HPDE6-E6E7 (cell line): ENCODE measurements around the gene CEP20.
"Not testable (repeated sequence)": the region's sequence is repeated elsewhere in the genome, so short reads cannot be mapped to it uniquely, and the experiment has no call there.

Source experiments
- DNase-seq: peaks from one replicate; pipeline ENCODE4 v3.0.0; 2011; ENCODE audit warnings: missing footprints; ENCODE audit errors: extremely low spot score

The CEP20 gene

GRCh38 chr16:15888072-15888976, at the start of gene CEP20:
TSS of gene CEP20 (minus strand) at chr16:15888603. CDS start at chr16:15888585, 18 bp downstream.
- peak; percentile 100 for DNase-seq

DNA sequence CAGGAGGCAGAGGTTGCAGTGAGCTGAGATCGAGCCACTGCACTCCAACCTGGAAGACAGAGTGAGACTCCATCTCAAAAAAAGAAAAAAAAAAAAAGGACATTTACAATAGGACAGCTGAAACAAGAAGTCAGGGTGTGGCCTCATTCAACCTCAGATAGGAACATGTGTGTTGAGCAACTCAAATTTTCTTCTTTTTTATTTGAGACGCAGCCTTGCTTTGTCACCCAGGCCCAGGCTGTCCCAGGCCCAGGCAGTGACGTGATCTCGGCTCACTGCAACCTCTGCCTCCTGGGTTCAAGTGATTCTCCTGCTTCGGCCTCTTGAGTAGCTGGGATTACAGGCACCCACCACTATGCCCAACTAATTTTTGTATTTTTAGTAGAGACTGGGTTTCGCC, 48.4 kb upstream of the CEP20 start:
- DNase-seq = not testable (repeated sequence)

- DNase-seq = no peak
These were observed 46.6 kb upstream of the CEP20 start for GRCh38 chr16:15934991-15935390.

GRCh38 chr16:15933781-15934180, 45.4 kb upstream of the CEP20 start:
- no peak for DNase-seq

GRCh38 chr16:15932939-15933338, 44.5 kb upstream of the CEP20 start:
- no peak for DNase-seq

DNA sequence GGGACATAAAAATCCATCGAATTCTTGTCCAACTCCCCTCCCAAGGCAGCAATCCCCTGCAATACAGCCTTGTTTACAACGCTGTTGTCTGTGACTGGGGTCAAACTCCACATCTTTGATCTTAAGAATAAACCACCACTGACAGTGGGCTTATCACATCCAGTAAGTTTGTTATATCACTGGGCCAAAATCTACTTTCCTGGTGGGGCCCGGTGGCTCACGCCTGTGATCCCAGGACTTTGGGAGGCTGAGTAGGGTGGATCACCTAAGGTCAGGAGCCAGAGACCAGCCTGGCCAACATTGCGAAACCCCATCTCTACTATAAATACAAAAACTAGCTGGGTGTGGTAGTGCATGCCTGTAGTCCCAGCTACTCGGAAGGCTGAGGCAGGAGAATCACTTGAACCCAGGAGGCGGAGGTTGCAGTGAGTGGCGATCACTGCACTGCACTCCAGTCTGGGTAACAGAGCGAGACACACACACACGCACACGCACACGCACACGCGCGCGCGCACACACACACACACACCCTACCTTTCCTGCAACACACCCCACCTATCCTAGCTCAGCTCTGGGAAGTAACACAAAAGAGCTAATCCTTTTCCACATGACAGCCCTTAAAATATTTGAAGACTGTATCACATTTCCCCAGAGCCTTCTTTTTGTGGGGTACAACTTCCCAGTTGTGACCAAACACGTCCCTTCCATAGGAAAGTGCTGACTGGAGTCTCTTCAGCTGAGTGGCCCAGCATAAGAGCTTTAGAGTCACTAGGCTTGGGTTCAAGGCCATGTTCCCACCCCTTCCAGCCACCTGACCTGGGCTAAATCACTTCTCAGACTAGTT, 40.1 kb upstream of the CEP20 start:
- DNase-seq = no peak

GRCh38 chr16:15925631-15926030, 37.2 kb upstream of the CEP20 start:
- DNase-seq = no peak

DNA sequence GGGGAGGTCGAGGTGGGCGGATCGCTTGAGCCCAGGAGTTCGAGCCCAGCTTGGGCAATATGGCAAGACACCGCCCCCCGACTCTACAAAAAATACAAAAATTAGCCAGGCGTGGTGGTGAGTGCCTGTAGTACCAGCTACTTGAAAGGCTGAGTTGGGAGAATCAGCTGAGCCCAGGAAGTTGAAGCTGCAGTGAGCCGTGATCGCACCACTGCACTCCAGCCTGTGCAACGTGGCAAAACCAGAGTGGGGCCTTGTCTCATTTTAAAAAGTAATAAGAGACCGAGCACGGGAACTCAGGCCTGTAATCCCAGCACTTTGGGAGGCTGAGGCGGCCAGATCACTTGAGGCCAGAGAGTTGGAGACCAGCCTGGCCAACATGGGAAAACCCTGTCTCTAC, 36.6 kb upstream of the CEP20 start:
- no peak for DNase-seq

- DNase-seq = no peak
These were observed 30.9 kb upstream of the CEP20 start for GRCh38 chr16:15919331-15919730.

DNA sequence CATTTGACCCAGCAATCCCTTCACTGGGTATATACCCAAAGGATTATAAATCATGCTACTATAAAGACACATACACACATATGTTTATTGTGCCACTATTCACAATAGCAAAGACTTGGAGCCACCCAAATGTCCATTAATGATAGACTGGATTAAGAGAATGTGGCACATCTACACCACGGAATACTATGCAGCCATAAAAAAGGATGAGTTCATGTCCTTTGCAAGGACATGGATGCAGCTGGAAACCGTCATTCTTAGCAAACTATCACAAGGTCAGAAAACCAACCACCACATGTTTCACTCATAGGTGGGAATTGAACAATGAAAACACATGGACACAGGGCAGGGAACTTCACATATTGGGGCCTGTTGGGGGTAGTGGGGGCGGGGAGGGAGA, 29.9 kb upstream of the CEP20 start:
- DNase-seq = not testable (repeated sequence)

- no peak for DNase-seq
These were observed 27.9 kb upstream of the CEP20 start for GRCh38 chr16:15916323-15916722.

DNA sequence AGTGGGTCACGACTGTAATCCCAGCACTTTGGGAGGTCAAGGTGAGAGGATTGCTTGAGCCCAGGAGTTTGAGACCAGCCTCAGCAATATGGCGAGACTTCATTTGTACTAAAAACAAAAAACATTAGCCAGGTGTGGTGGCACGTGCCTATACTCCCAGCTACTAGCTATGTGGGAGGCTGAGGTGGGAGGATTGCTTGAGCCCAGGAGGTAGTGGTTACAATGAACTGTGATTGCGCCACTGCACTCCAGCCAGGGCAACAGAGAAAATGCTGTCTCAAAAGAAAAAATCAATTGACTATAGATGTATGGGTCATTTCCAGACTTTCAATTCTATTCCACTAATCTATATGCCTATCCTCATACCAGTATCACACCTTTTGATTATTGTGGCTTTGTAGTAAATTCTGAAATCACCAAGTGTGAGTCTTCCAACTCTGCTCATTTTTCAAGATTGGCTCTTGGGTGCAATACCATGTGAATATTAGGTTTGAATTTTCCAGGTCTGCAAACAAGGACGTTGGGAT, 27.2 kb upstream of the CEP20 start:
- no peak for DNase-seq

- no peak for DNase-seq
These were observed 24.8 kb upstream of the CEP20 start for GRCh38 chr16:15913046-15913698.

DNA sequence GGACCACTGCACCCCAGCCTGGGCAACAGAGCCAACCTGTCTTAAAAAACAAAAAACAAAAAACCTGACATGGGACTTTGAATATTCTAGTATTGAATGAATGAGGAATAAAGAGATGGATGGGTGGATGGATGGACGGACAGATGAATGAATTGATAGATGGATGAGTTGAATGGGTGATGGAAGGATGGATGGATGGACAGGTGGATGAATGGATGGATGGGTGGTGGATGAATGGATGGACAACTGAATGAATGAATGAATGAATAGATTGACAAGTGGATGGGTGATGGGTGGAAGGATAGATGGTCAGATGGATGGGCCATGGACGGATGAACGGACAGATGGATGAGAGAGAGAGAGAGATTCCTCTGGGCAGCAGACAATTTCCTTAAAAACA, 22.8 kb upstream of the CEP20 start:
- DNase-seq = no peak

DNA sequence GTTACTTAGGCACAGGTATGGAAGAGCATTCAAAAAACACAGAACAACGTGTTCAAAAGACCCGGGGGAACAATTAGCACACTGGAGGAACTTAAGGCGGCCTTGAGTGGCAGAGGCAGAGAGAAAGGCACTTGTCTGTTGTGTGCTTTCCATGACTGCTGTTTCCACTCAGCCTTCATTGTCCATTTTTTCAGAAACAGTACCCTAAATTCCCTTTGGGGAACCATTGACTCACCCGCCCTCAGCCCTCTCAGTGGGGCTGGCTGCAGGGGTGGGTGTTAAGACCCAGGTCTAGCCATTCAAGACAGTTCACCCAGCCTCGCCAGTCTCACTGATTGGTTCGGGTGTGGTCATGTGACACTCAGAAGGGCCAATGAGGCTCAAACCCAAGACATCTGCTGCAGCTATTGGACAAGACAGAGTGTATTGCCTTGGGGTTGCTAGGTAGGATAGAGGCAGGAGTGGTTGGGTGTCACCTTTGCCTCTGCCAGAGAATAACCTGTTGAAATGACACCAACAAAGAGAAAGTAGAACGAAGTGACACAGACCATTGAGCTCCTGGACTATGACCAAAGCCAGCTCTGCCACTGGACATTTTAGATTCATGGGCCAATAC, 19.6 kb upstream of the CEP20 start:
- DNase-seq = peak; percentile 21

DNA sequence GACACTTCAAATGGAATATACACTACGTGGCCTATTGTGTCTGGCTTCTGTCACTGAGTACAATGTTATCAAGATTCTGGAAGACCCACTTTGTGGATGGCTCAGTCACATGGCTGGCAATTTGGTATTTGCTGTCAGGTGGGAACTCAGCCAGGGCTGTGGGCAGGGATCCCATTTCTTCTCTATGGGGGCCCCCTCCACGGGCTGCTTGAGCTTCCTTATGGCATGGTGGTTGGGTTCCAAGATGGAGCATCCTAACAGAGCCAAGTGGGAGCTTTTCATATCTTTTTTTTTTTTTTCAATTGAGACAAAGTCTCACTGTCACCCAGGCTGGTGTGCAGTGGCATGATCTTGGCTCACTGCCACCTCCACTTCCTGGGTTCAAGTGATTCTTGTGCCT, 18.0 kb upstream of the CEP20 start:
- no peak for DNase-seq

DNA sequence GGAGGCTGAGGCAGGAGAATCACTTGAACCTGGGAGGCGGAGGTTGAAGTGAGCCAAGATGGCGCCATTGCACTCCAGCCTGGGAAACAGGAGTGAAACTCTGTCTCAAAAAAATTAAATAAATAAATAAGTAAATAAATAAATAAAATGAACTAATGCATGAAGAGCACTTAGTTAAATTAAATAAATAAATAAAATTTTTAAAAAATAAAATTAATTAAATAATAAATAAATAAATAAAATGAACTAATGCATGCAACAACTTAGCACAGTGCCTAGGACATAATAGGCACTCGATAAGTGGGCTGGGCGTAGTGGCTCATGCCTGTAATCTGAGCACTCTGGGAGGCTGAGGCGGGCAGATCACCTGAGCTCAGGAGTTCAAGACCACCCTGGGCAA, 15.6 kb upstream of the CEP20 start:
- DNase-seq = no peak

GRCh38 chr16:15900901-15901500, 12.6 kb upstream of the CEP20 start:
- peak; percentile 23 for DNase-seq

DNA sequence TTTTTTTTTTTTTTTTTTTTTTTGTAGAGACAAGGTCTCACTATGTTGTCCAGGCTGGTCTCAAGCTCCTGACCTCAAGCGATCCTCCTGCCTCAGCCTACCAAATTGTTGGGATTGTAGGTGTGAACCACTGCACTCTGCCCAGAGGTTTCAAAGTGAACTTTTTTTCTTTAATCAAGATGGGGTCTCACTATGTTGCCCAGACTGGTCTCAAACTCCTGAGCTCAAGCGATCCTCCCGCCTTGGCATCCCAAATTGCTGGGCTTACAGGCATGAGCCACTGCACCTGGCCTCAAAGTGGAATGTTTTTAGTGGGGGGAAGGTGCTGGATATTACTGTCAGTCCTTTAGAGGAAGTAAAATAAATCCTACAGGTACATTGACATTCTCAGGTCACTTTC, 12.0 kb upstream of the CEP20 start:
- no peak for DNase-seq

- peak; percentile 99 for DNase-seq
These were observed 11.2 kb upstream of the CEP20 start for GRCh38 chr16:15899538-15900100.

DNA sequence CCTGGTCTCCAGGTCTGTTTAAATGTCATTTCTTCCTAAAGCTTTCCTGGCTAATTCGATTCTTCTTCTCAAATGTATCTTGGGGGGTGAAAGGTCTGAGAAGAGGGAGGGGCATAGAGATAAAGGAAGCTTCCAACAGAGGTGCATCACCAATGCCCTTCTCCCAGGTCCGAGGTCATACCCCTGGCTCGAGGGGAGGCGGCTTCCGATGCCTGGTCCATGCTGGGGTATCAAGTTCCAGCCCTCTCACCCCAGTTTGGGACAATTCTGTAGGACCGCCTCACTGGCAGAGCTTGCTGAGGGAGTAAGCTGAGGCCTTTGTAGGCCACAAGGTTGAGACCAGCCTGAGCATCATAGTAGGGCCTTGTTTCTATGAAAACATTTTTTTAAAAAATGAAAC, 10.3 kb upstream of the CEP20 start:
- DNase-seq = no peak
